ENCODE results near the gene SUSD1. TPM values are rescaled to one million over a fixed set of nuclear protein-coding genes. Genes with fewer than 3 reads are reported as not detected.

The SUSD1 gene
- total RNA-seq, 1 experiment from 2014 or later: 24.6 TPM

DNA sequence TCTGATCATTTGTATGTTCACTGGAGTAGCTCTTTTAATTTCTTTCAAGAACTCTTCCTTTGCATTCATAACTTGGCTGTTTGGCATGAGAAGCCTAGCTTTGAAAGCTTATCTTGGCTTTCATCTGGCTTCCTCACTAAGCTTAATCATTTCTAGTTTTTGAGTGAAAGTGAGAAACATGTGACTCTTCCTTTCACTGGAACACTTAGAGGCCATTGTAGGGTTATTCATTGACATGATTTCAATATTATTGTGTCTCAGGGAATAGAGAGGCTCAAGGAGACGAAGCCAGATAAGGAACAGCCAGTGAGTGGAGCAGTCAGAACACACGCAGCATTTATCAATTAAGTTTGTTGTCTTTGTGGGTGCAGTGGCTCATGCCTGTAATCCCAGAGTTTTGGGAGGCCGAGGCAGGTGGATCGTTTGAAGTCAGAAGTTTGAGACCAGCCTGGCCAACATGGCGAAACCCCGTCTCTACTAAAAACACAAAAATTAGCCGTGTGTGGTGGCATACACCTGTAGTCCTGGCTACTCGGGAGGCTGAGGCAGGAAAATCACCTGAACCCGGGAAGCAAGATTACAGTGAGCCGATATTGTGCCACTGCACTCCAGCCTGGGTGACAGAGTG is 180.2 kb downstream of the SUSD1 start:
- no peaks in the 10 kb centered on the region for H3K27me3 Mint-ChIP-seq (ENCODE audit: unreplicated experiment)
- H3K36me3 Mint-ChIP-seq (ENCODE audit: insufficient read depth, unreplicated experiment): peaks cover 11% of the 10 kb centered on the region
- peaks cover 2% of the 10 kb centered on the region for H3K9me3 Mint-ChIP-seq (ENCODE audit: low read depth, unreplicated experiment)
- no TSS peak for BruUV-seq (replicated peaks)
- CTCF ChIA-PET: interaction anchor here (0.5 to 1.3 kb wide), 7 partner anchors 17 to 103 kb away, joined by 3 to 5 read pairs (median 5); no protein-coding TSS in a partner anchor
- peak; percentile 26 for DNase-seq
- H3K4me1 Mint-ChIP-seq (ENCODE audit: low read depth, unreplicated experiment): peaks cover 20% of the 10 kb centered on the region
- intact Hi-C loops (cut with micrococcal nuclease; ENCODE audit: unreplicated experiment): loop anchor here (1.0 kb wide), 1 partner anchor 30 kb away; no protein-coding TSS in a partner anchor
- H3K27ac Mint-ChIP-seq (ENCODE audit: unreplicated experiment): peak overlapping the region; percentile 94
- H3K4me3 Mint-ChIP-seq (ENCODE audit: low read depth, unreplicated experiment): no peak overlapping the region
- TF ChIP-seq, protein P1, sequence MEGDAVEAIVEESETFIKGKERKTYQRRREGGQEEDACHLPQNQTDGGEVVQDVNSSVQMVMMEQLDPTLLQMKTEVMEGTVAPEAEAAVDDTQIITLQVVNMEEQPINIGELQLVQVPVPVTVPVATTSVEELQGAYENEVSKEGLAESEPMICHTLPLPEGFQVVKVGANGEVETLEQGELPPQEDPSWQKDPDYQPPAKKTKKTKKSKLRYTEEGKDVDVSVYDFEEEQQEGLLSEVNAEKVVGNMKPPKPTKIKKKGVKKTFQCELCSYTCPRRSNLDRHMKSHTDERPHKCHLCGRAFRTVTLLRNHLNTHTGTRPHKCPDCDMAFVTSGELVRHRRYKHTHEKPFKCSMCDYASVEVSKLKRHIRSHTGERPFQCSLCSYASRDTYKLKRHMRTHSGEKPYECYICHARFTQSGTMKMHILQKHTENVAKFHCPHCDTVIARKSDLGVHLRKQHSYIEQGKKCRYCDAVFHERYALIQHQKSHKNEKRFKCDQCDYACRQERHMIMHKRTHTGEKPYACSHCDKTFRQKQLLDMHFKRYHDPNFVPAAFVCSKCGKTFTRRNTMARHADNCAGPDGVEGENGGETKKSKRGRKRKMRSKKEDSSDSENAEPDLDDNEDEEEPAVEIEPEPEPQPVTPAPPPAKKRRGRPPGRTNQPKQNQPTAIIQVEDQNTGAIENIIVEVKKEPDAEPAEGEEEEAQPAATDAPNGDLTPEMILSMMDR (IDR thresholded peaks at IDR 0.05; ENCODE audit: unreplicated experiment): no peak

DNA sequence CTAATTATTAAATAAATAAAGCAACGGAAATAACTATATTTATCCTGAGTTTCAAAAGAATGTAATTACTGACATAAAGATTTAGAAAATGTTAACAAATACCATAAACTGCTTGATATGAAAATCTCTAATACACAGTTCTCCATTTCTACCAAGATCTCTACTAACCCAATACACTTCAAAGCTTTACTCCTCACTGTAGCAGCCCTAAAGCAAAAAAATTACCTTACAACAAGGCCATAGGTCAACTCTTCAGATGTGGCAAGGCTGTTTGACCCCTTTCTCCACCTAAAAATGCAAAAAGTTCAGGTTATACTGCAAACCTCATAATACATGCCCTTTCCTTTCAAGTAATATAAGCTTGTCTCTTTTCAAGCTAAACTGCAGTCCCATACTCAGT is 181.8 kb downstream of the SUSD1 start:
- BruUV-seq (replicated peaks): no TSS peak
- Mint-ChIP-seq H3K27ac (ENCODE audit: unreplicated experiment) (peak overlapping the region; percentile 67), H3K4me1 (ENCODE audit: low read depth, unreplicated experiment) (peaks cover 20% of the 10 kb centered on the region), H3K27me3 (ENCODE audit: unreplicated experiment) (no peaks in the 10 kb centered on the region), H3K4me3 (ENCODE audit: low read depth, unreplicated experiment) (no peak overlapping the region), H3K36me3 (ENCODE audit: insufficient read depth, unreplicated experiment) (peaks cover 11% of the 10 kb centered on the region), H3K9me3 (ENCODE audit: low read depth, unreplicated experiment) (peaks cover 2% of the 10 kb centered on the region)
- CTCF ChIA-PET: interaction anchor here (1.2 kb wide), 1 partner anchor 28 kb away, joined by 3 read pairs; no protein-coding TSS in a partner anchor
- DNase-seq: no peak
- intact Hi-C loops (cut with micrococcal nuclease; ENCODE audit: unreplicated experiment): no loop called here
- TF ChIP-seq, protein P1 (IDR thresholded peaks at IDR 0.05; ENCODE audit: unreplicated experiment): no peak

DNA sequence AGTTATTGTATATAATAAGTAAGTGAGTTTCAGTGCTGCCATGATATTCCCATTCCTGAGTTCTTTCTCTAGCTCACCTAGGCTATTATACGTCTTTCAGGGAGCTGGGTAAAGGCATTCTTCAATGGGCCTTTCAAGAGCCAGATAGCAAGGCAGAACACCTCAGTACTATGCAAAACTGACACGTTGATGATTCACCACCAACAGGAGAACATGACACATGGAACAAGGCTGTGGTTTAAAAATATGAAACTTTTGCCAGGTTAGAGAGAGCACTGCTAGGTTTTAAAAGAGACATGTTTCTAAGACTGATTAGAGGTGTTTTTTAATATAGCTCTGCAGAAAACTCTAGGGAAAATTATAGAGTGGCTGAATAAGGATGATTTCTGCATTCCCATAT is 182.6 kb downstream of the SUSD1 start:
- Mint-ChIP-seq H3K4me1 (ENCODE audit: low read depth, unreplicated experiment) (peaks cover 20% of the 10 kb centered on the region), H3K27me3 (ENCODE audit: unreplicated experiment) (no peaks in the 10 kb centered on the region), H3K27ac (ENCODE audit: unreplicated experiment) (peak overlapping the region; percentile 77), H3K36me3 (ENCODE audit: insufficient read depth, unreplicated experiment) (peaks cover 11% of the 10 kb centered on the region), H3K9me3 (ENCODE audit: low read depth, unreplicated experiment) (peaks cover 2% of the 10 kb centered on the region), H3K4me3 (ENCODE audit: low read depth, unreplicated experiment) (no peak overlapping the region)
- no TSS peak for BruUV-seq (replicated peaks)
- DNase-seq: peak; percentile 21
- intact Hi-C loops (cut with micrococcal nuclease; ENCODE audit: unreplicated experiment): no loop called here
- TF ChIP-seq, protein P1 (IDR thresholded peaks at IDR 0.05; ENCODE audit: unreplicated experiment): no peak
- CTCF ChIA-PET: interaction anchor here (1.2 kb wide), 1 partner anchor 29 kb away, joined by 3 read pairs; no protein-coding TSS in a partner anchor

DNA sequence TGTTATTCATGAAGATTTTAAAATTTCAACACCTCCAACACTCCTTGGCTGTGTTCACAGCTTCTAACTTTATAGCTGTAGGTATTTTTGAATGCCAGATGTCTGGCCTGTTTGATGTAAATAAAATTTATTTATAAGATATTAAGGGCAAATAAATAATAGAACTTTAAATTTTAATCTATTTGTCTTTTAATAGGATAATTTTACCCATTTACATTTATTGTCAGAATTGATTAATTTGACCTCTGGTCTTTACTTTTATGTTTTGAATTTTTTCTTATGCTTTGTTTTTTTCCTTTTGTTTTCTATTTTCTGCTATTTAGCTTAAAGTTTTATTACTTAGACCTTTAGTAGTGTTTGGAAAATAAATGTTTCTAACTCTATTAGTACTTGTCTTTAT is 183.9 kb downstream of the SUSD1 start:
- H3K4me3 Mint-ChIP-seq (ENCODE audit: low read depth, unreplicated experiment): no peak overlapping the region
- no peak for DNase-seq
- H3K36me3 Mint-ChIP-seq (ENCODE audit: insufficient read depth, unreplicated experiment): peaks cover 11% of the 10 kb centered on the region
- H3K4me1 Mint-ChIP-seq (ENCODE audit: low read depth, unreplicated experiment): peaks cover 20% of the 10 kb centered on the region
- H3K27ac Mint-ChIP-seq (ENCODE audit: unreplicated experiment): peak overlapping the region; percentile 23
- CTCF ChIA-PET: no interaction called here
- TF ChIP-seq, protein P1 (IDR thresholded peaks at IDR 0.05; ENCODE audit: unreplicated experiment): no peak
- peaks cover 2% of the 10 kb centered on the region for H3K9me3 Mint-ChIP-seq (ENCODE audit: low read depth, unreplicated experiment)
- no TSS peak for BruUV-seq (replicated peaks)
- intact Hi-C loops (cut with micrococcal nuclease; ENCODE audit: unreplicated experiment): no loop called here
- H3K27me3 Mint-ChIP-seq (ENCODE audit: unreplicated experiment): no peaks in the 10 kb centered on the region

Other genes with a start within 250 kb of the SUSD1 start
- 73.1 and 80.8 TPM in 2 replicates for gene PTBP3, start 158.3 kb upstream of the SUSD1 start, total RNA-seq (2022)
- 24.4 and 27.3 TPM in 2 replicates for gene HSDL2, start 204.8 kb upstream of the SUSD1 start, total RNA-seq (2022)